Keratinocyte (primary cell): ENCODE data around the gene ILK. TPM values are rescaled to one million over a fixed set of nuclear protein-coding genes. Genes with fewer than 3 reads are reported as not detected.

Experiments used
- DNase-seq: peaks from one replicate; pipeline ENCODE4 v3.0.0-alpha.2; 2011; ENCODE audit warnings: low read depth, missing footprints, low spot score
- FAIRE-seq: peaks from 2 replicates; lab custom pipeline; 2011; peaks lifted over from hg19 to GRCh38; lab: Jason Lieb, UNC
- H2AFZ ChIP-seq: 2 replicates; pipeline ENCODE4 v1.6.0; 2012; ENCODE audit warnings: low read length, control low read depth, inconsistent platforms; ENCODE audit not compliant: control insufficient read depth
- H3K27ac ChIP-seq: 2 replicates; pipeline ENCODE4 v1.5.1; 2011; ENCODE audit warnings: low read length; ENCODE audit not compliant: control insufficient read depth, insufficient read depth
- H3K27me3 ChIP-seq: 3 replicates; pipeline ENCODE4 v1.6.0; 2011; ENCODE audit warnings: low read length; ENCODE audit not compliant: control insufficient read depth, insufficient read depth; ENCODE audit errors: extremely low read depth
- H3K36me3 ChIP-seq, 2 experiments: 2 replicates in 1 of 2; 3 replicates in 1 of 2; pipeline ENCODE4 v1.5.1; 2011; ENCODE audit warnings: low read length in 2 of 2, mild to moderate bottlenecking in 1 of 2; ENCODE audit not compliant: control insufficient read depth in 2 of 2, insufficient read depth in 2 of 2; ENCODE audit errors: extremely low read depth in 1 of 2
- H3K4me1 ChIP-seq: 3 replicates; pipeline ENCODE4 v1.5.1; 2011; ENCODE audit warnings: low read length; ENCODE audit not compliant: control insufficient read depth, insufficient read depth; ENCODE audit errors: extremely low read depth
- H3K4me2 ChIP-seq: 3 replicates; pipeline ENCODE4 v1.6.0; 2011; ENCODE audit warnings: low read depth, low read length; ENCODE audit not compliant: control insufficient read depth, insufficient read depth; ENCODE audit errors: extremely low read depth
- H3K4me3 ChIP-seq, 3 experiments: fragments of 200-600 bp in 1 of 3; sonication (generic) in 1 of 3; 2 replicates in 2 of 3; 3 replicates in 1 of 3; pipeline ENCODE4 v1.5.1; 2011 to 2016; ENCODE audit warnings: low read length in 3 of 3, mild to moderate bottlenecking in 3 of 3, control low read depth in 2 of 3, inconsistent platforms in 1 of 3, low read depth in 1 of 3, mixed read lengths in 1 of 3, mixed run types in 1 of 3, moderate library complexity in 1 of 3; ENCODE audit not compliant: control insufficient read depth in 2 of 3, insufficient read depth in 2 of 3; ENCODE audit errors: extremely low read depth in 1 of 3
- H3K79me2 ChIP-seq: 2 replicates; pipeline ENCODE4 v1.6.0; 2012; ENCODE audit warnings: low read length; ENCODE audit not compliant: control insufficient read depth, insufficient read depth
- H3K9ac ChIP-seq: 3 replicates; pipeline ENCODE4 v1.6.0; 2011; ENCODE audit warnings: low read length; ENCODE audit not compliant: control insufficient read depth, insufficient read depth; ENCODE audit errors: extremely low read depth
- H3K9me1 ChIP-seq: 3 replicates; pipeline ENCODE4 v1.6.0; 2011; ENCODE audit warnings: low read length; ENCODE audit not compliant: control insufficient read depth, insufficient read depth; ENCODE audit errors: extremely low read depth
- H3K9me3 ChIP-seq: 2 replicates; pipeline ENCODE4 v1.5.1; 2012; ENCODE audit warnings: low read depth, low read length; ENCODE audit not compliant: control insufficient read depth
- H4K20me1 ChIP-seq: 3 replicates; pipeline ENCODE4 v1.6.0; 2011; ENCODE audit warnings: low read length; ENCODE audit not compliant: control insufficient read depth, insufficient read depth; ENCODE audit errors: extremely low read depth
- CTCF ChIP-seq, 3 experiments: IDR thresholded peaks in 1 of 3; conservative IDR thresholded peaks in 1 of 3; optimal IDR thresholded peaks in 1 of 3; 2 replicates in 2 of 3; 3 replicates in 1 of 3; pipeline versions ENCODE3 to v1.5.1; 2011; ENCODE audit warnings: low read length in 3 of 3, mild to moderate bottlenecking in 3 of 3, moderate library complexity in 2 of 3, control low read depth in 1 of 3, inconsistent platforms in 1 of 3; ENCODE audit not compliant: insufficient read depth in 2 of 3; ENCODE audit errors: extremely low read depth in 1 of 3
- EZH2 ChIP-seq: IDR thresholded peaks from one replicate; pipeline ENCODE4 v1.6.1; 2012; ENCODE audit warnings: inconsistent platforms, mild to moderate bottlenecking, low read length, moderate library complexity
- dilution Hi-C: fragments of 300-500 bp; cut with MboI; formaldehyde crosslinking; loops from one replicate; pipeline ENCODE4 v1.7.0; 2020; ENCODE audit warnings: low sequenced_read_pairs; ENCODE audit not compliant: extremely low pct_ligation_motif_present
- polyA plus RNA-seq, 5 experiments: library from polyadenylated mRNA; depleted of rRNA in 3 of 5; stranded (reverse) in 3 of 5; stranded (forward) in 1 of 5; unstranded in 1 of 5; fragments of >200 nt; gene quantifications; 1 replicate in 1 of 5; 2 replicates in 3 of 5; 3 replicates in 1 of 5; pipeline versions ENCODE4 v1.2.1 to v1.2.3, GENCODE V29; 2011 to 2012; ENCODE audit warnings: missing spikeins in 2 of 5, low read depth in 1 of 5, low replicate concordance in 1 of 5

The ILK gene
- polyA plus RNA-seq, 1 donor (not counting 4 experiments of a cell fraction or from before 2014, with no cell fraction given) = 117 TPM

GRCh38 chr11:6630632-6631291 lies 27.2 kb downstream of the ILK start:
- Histone ChIP-seq H3K27me3 (peaks cover 45% of the 10 kb centered on the region), H3K4me1 (no peaks in the 10 kb centered on the region), H3K9ac (no peak overlapping the region), H2AFZ (no peak overlapping the region), H3K27ac (no peak overlapping the region), H3K4me2 (no peak overlapping the region), H3K9me3 (no peaks in the 10 kb centered on the region), H4K20me1 (no peaks in the 10 kb centered on the region), H3K9me1 (no peaks in the 10 kb centered on the region), H3K4me3 (no peak overlapping the region), H3K36me3 (no peaks in the 10 kb centered on the region), H3K79me2 (no peaks in the 10 kb centered on the region)
- dilution Hi-C loops = no loop called here
- TF ChIP-seq EZH2 (peak; percentile 22), CTCF (optimal IDR thresholded peaks at IDR 0.05 in 1 of 3, IDR thresholded peaks at IDR 0.05 in 1 of 3, conservative IDR thresholded peaks at IDR 0.05 in 1 of 3; ENCODE audit: extremely low read depth in 1 of 3, insufficient read depth in 2 of 3, low read length in 3 of 3) (no peak)
- FAIRE-seq (no peak), DNase-seq (no peak)

- Histone ChIP-seq H3K4me3 (no peak overlapping the region), H4K20me1 (no peaks in the 10 kb centered on the region), H3K27me3 (peaks cover 45% of the 10 kb centered on the region), H3K79me2 (no peaks in the 10 kb centered on the region), H3K4me1 (no peaks in the 10 kb centered on the region), H3K9me1 (no peaks in the 10 kb centered on the region), H3K27ac (no peak overlapping the region), H3K9ac (no peak overlapping the region), H2AFZ (no peak overlapping the region), H3K36me3 (no peaks in the 10 kb centered on the region), H3K9me3 (no peaks in the 10 kb centered on the region), H3K4me2 (no peak overlapping the region)
- no peak for FAIRE-seq
- dilution Hi-C loops = no loop called here
- TF ChIP-seq EZH2 (no peak), CTCF (optimal IDR thresholded peaks at IDR 0.05 in 1 of 3, IDR thresholded peaks at IDR 0.05 in 1 of 3, conservative IDR thresholded peaks at IDR 0.05 in 1 of 3; ENCODE audit: extremely low read depth in 1 of 3, insufficient read depth in 2 of 3, low read length in 3 of 3) (no peak)
- no peak for DNase-seq
These were observed 27.9 kb downstream of the ILK start for GRCh38 chr11:6631361-6631890.
